HG03432 (cell line): ENCODE measurements around the gene OGG1.

Experiments
- ATAC-seq: cut with Tn5 transposase; IDR thresholded peaks from one replicate; pipeline ENCODE4 v1.9.1; 2021; ENCODE audit warnings: mild to moderate bottlenecking, moderate library complexity; ENCODE audit not compliant: unreplicated experiment

OGG1 gene

DNA sequence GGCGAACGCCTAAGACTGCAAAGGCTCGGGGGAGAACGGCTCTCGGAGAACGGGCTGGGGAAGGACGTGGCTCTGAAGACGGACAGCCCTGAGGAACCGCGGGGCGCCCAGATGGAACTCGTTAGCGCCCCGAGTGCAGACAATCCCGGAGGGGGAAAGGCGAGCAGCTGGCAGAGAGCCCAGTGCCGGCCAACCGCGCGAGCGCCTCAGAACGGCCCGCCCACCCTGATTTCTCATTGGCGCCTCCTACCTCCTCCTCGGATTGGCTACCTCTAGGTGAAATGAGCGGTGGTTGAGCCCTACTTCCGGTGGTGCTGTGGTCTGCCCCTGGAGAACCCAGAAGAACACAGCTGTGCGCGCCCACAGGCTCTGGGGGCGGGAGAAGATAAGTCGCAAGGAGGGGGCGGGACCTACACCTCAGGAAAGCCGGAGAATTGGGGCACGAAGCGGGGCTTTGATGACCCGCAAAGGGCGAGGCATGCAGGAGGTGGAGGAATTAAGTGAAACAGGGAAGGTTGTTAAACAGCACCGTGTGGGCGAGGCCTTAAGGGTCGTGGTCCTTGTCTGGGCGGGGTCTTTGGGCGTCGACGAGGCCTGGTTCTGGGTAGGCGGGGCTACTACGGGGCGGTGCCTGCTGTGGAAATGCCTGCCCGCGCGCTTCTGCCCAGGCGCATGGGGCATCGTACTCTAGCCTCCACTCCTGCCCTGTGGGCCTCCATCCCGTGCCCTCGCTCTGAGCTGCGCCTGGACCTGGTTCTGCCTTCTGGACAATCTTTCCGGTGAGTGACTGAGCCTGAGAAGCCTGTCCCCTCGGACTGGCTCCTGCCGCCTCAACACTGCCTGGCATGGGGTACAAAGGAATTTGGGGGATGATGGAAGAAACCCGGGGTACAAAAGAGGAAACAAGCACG lies at the start of gene OGG1:
Gene OGG1, plus strand, starts transcription at position 308 of the 911 bp plus-strand sequence. Its CDS starts 335 bp downstream, at position 643.
- peak; percentile 92 for ATAC-seq

GRCh38 chr3:9700536-9700935 lies 49.2 kb upstream of the OGG1 start:
- ATAC-seq = no peak

GRCh38 chr3:9701006-9701405 lies 48.7 kb upstream of the OGG1 start:
- ATAC-seq = no peak

DNA sequence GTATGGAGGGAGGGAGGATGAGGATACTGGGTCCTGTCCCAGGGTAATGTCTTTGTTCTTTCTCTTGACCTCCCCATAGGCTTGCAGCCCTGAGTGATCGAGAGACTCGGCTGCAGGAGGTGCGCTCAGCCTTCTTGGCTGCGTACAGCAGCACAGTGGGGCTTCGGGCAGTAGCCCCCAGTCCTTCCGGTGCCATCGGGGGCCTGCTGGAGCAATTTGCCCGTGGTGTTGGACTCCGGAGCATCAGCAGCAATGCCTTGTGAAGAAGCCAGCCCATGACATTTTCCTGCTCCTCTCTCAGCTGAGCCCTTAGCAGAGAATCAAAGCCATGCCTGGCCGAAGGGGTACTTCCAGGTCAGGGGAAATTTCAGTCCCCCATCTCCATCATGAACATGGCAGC lies 48.0 kb upstream of the OGG1 start:
- no peak for ATAC-seq

DNA sequence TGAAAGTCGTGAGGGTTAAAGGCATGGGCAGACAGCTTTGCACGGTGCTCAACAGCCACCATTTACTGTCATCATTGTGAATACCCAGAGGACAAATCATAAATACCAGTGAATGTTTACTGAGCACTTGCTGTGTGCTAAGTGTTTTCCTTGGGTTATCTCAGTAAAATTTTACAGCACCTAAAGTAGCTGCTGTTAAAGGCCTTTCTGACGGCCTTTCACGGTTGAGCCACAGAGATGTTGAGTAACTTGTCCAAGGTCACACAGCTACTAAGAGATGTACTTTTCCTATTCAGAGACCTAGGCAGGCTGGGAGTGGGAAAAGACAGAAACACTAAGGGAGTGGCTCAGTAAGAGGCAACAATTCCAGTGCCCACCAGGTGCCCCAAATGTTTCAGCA lies 46.5 kb upstream of the OGG1 start:
- ATAC-seq = no peak

GRCh38 chr3:9703736-9704346 lies 45.9 kb upstream of the OGG1 start, which contains the start of gene CPNE9:
Gene CPNE9 (plus strand): TSS chr3:9703833. CDS start chr3:9703997, 164 bp downstream.
- no peak for ATAC-seq

GRCh38 chr3:9704347-9705322 lies 45.1 kb upstream of the OGG1 start:
- no peak for ATAC-seq

- no peak for ATAC-seq
These were observed 39.5 kb upstream of the OGG1 start for GRCh38 chr3:9710174-9710739.

DNA sequence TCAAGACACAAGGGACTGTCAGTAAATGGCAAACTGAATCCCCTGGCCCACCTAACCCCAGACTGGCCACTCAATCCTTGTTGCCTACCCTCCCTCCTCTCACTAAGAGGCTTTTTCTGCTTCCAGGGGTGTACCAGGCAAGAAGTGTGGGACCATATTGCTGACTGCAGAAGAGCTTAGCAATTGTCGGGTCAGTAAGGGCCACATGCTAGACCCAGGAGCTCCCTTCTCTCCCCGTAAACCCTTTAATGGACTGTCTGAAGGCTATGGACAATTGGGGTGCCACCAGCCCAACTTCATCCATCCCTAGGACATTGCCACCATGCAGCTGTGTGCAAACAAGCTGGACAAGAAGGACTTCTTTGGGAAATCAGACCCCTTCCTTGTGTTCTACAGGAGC lies 37.3 kb upstream of the OGG1 start:
- no peak for ATAC-seq

DNA sequence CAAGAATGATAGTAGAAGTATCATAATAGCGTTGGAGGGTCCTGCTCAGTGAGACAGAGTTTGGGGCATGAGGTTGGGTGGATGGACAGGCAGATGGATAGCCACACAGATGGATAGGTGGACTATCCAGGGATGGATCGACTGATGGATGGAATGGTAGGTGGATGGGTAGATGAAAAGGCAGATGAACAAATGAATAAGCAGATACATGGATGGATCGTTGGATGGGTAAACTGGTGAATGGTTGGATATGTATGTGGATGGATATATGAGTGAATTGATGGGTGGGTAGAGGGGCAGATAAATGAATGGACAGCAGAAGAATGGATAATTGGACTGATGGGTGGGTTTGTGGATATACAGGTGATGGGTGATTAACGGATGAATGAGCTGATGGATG lies 36.6 kb upstream of the OGG1 start:
- no peak for ATAC-seq

- no peak for ATAC-seq
These were observed 34.6 kb upstream of the OGG1 start for GRCh38 chr3:9715136-9715535.

GRCh38 chr3:9715764-9716437 lies 33.9 kb upstream of the OGG1 start:
- ATAC-seq = no peak

- ATAC-seq = no peak
These were observed 32.8 kb upstream of the OGG1 start for GRCh38 chr3:9716801-9717555.

GRCh38 chr3:9717563-9717962 lies 32.2 kb upstream of the OGG1 start:
- no peak for ATAC-seq

DNA sequence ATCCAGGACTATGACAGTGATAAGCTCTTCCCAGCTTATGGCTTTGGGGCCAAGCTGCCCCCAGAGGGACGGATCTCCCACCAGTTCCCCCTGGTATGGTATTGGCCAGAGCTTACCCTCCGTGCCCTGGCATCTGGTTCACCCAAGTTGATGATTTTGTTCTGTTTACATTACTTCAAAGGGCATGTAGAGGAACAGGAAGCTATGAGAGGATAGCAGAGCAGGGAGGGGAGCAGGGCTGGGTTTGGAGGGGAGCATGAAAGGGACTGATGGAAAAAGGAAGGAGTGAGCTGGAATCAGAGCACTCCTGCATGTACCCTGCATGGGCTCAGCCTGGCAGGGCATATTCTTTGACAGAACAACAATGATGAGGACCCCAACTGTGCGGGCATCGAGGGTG lies 31.6 kb upstream of the OGG1 start:
- no peak for ATAC-seq

DNA sequence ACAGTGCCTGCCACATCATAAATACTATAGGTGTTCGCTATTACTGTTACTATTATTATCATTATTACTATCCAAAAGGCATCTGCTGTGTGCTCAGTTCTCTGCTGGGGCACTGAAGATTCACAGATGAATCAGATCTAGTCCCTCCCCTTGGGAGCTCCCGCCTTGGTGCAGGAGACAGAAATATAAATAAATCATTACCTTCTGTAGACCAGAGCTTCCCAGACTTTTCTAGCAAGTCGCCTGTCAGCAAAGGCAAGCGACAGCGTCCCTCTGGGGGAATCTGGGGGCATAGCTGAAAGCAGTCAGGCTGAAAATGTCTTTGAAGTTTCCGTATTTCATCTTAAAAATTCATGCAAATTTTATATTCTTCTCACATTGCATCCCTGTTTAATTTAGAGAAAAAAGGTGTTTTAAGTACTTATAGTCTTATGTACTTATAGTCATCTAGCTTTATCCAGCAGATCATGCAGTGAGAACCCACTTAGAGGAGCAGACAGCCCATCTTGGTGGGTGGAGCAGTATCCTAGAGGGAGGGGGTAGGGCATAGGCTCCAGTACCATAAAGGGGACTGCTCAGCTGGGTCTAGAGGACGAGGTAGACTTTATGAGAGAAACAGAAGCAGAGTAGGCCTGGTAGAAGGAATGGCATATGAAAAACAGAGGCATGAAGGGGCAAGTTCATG lies 28.6 kb upstream of the OGG1 start:
- no peak for ATAC-seq

GRCh38 chr3:9721700-9722060 lies 28.1 kb upstream of the OGG1 start:
- ATAC-seq = no peak

- ATAC-seq = no peak
These were observed 23.8 kb upstream of the OGG1 start for GRCh38 chr3:9725775-9726515.
